Neural cell (in vitro differentiated cells): ENCODE measurements around the gene VASH1. TPM values are rescaled to one million over a fixed set of nuclear protein-coding genes. Genes with fewer than 3 reads are reported as not detected.

ENCODE experiments used
- H2AFZ ChIP-seq: fragments of 200-600, 300-800 bp; sonication (generic), shearing (Covaris generic); 2 replicates; pipeline ENCODE4 v1.6.0; 2014; ENCODE audit warnings: low read depth, mild to moderate bottlenecking, antibody characterized with exemption, low read length, moderate library complexity
- H3F3A ChIP-seq: fragments of 200-600 bp; shearing (Covaris generic); 2 replicates; pipeline ENCODE4 v1.6.1; 2016; ENCODE audit warnings: mild to moderate bottlenecking, moderate library complexity, mixed read lengths, antibody characterized with exemption, low read length; ENCODE audit not compliant: insufficient read depth, poor library complexity, severe bottlenecking
- H3K27ac ChIP-seq: fragments of 200-600, 300-800 bp; sonication (generic), shearing (Covaris generic); 2 replicates; pipeline ENCODE4 v1.5.1; 2014; ENCODE audit warnings: mild to moderate bottlenecking, low read length, moderate library complexity
- H3K27me3 ChIP-seq: fragments of 300-800, 200-600 bp; sonication (generic), shearing (Covaris generic); 2 replicates; pipeline ENCODE4 v1.6.0; 2014; ENCODE audit warnings: mild to moderate bottlenecking, low read depth, low read length, moderate library complexity; ENCODE audit not compliant: insufficient read depth
- H3K36me3 ChIP-seq: fragments of 300-800, 200-600 bp; sonication (generic), shearing (Covaris generic); 2 replicates; pipeline ENCODE4 v1.5.1; 2014; ENCODE audit warnings: mild to moderate bottlenecking, antibody characterized with exemption, low read length, moderate library complexity; ENCODE audit not compliant: insufficient read depth
- H3K4me2 ChIP-seq: fragments of 300-800, 200-600 bp; sonication (generic), shearing (Covaris generic); 2 replicates; pipeline ENCODE4 v1.6.0; 2014; ENCODE audit warnings: mild to moderate bottlenecking, low read length
- H3K4me3 ChIP-seq: fragments of 300-800, 200-600 bp; sonication (generic), shearing (Covaris generic); 2 replicates; pipeline ENCODE4 v1.5.1; 2014; ENCODE audit warnings: mild to moderate bottlenecking, low read length, moderate library complexity
- H3K79me2 ChIP-seq: fragments of 200-600 bp; shearing (Covaris generic); replicated peaks from 2 replicates; pipeline ENCODE4 v1.6.0; 2014; ENCODE audit warnings: mild to moderate bottlenecking, low read length, moderate library complexity; ENCODE audit not compliant: insufficient read depth
- H3K9ac ChIP-seq: fragments of 300-800, 200-600 bp; sonication (generic), shearing (Covaris generic); 2 replicates; pipeline ENCODE4 v1.6.1; 2016; ENCODE audit warnings: mild to moderate bottlenecking, low read length, mixed read lengths
- H3K9me2 ChIP-seq: fragments of 200-600 bp; shearing (Covaris generic); 2 replicates; pipeline ENCODE4 v1.6.1; 2016; ENCODE audit warnings: mild to moderate bottlenecking, low read length, mixed read lengths; ENCODE audit not compliant: insufficient read depth
- H3K9me3 ChIP-seq: fragments of 200-600, 300-800 bp; sonication (generic), shearing (Covaris generic); 2 replicates; pipeline ENCODE4 v1.6.1; 2016; ENCODE audit warnings: mild to moderate bottlenecking, mixed run types, low read length, moderate library complexity, mixed read lengths
- H4K20me1 ChIP-seq: fragments of 200-600 bp; shearing (Covaris generic); 2 replicates; pipeline ENCODE4 v1.6.1; 2016; ENCODE audit warnings: mild to moderate bottlenecking, mixed run types; ENCODE audit not compliant: insufficient read depth
- EZH2 ChIP-seq: fragments of 200-600, 300-800 bp; shearing (Covaris generic), sonication (generic); IDR thresholded peaks from 2 replicates; pipeline ENCODE4 v1.6.1; 2014; ENCODE audit warnings: antibody characterized with exemption, low read length, borderline replicate concordance, mild to moderate bottlenecking; ENCODE audit not compliant: insufficient read depth, poor library complexity, severe bottlenecking
- MXI1 ChIP-seq: fragments of 450-650 bp; conservative IDR thresholded peaks from 2 replicates; pipeline ENCODE4 v1.6.1; 2014; ENCODE audit warnings: antibody characterized with exemption, mild to moderate bottlenecking; ENCODE audit not compliant: poor library complexity, severe bottlenecking
- POLR2AphosphoS5 ChIP-seq: IDR thresholded peaks from 2 replicates; pipeline ENCODE4 v1.6.1; 2012
- RAD21 ChIP-seq: fragments of 450-650 bp; conservative IDR thresholded peaks from 2 replicates; pipeline ENCODE4 v1.6.1; 2014; ENCODE audit warnings: antibody characterized with exemption, mild to moderate bottlenecking, moderate library complexity
- SMC3 ChIP-seq: fragments of 450-650 bp; conservative IDR thresholded peaks from 2 replicates; pipeline ENCODE4 v1.6.1; 2014; ENCODE audit warnings: antibody characterized with exemption, mild to moderate bottlenecking, moderate library complexity; ENCODE audit not compliant: poor library complexity
- TAF1 ChIP-seq: IDR thresholded peaks from 2 replicates; pipeline ENCODE4 v1.6.1; 2012; ENCODE audit warnings: low read depth
- polyA plus RNA-seq: library from polyadenylated mRNA; depleted of rRNA; stranded (reverse); fragments of >200 nt; gene quantifications from 2 replicates; pipeline ENCODE4 v1.2.3, GENCODE V29; 2014
- TF ChIP-seq, protein P1 (sequence below): fragments of 450-650 bp; IDR thresholded peaks from 2 replicates; pipeline ENCODE4 v1.5.1; 2014; ENCODE audit warnings: antibody characterized with exemption, mild to moderate bottlenecking, moderate library complexity; ENCODE audit not compliant: poor library complexity, severe bottlenecking
- TF ChIP-seq, protein P2 (sequence below): IDR thresholded peaks from 2 replicates; pipeline ENCODE4 v1.6.1; 2012; ENCODE audit warnings: borderline replicate concordance

VASH1 gene
- polyA plus RNA-seq, 1 donor from 2014 or later: 26.8 TPM

- TF ChIP-seq, protein P1, sequence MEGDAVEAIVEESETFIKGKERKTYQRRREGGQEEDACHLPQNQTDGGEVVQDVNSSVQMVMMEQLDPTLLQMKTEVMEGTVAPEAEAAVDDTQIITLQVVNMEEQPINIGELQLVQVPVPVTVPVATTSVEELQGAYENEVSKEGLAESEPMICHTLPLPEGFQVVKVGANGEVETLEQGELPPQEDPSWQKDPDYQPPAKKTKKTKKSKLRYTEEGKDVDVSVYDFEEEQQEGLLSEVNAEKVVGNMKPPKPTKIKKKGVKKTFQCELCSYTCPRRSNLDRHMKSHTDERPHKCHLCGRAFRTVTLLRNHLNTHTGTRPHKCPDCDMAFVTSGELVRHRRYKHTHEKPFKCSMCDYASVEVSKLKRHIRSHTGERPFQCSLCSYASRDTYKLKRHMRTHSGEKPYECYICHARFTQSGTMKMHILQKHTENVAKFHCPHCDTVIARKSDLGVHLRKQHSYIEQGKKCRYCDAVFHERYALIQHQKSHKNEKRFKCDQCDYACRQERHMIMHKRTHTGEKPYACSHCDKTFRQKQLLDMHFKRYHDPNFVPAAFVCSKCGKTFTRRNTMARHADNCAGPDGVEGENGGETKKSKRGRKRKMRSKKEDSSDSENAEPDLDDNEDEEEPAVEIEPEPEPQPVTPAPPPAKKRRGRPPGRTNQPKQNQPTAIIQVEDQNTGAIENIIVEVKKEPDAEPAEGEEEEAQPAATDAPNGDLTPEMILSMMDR: no peak
Observed at GRCh38 chr14:76727384-76727783, 33.9 kb upstream of the VASH1 start (continued).

DNA sequence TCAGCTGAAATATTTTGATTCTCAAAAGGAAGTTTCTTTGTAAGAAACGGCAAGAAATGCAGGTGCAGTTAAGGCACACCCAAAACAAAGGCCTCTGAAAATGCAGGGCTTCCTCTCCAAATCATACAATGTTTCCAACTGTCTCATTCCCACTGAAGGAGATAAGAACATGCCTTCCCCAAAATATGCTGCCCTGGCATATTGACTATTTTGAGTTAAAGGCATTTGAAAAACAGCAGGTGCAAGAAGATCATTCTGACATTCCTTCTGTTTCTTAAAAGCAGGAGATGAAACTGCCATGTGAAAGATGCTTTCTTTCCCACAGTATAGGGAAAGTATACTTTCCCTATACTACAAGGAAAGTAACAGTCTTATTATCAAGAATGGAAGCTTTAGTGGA, 33.4 kb upstream of the VASH1 start:
- Histone ChIP-seq H3K4me2 (no peak overlapping the region), H3K4me3 (no peak overlapping the region), H3K27ac (no peak overlapping the region), H2AFZ (no peak overlapping the region), H3F3A (no peaks in the 10 kb centered on the region), H3K9ac (no peak overlapping the region), H3K36me3 (no peaks in the 10 kb centered on the region), H3K9me3 (no peaks in the 10 kb centered on the region), H4K20me1 (no peaks in the 10 kb centered on the region), H3K27me3 (no peaks in the 10 kb centered on the region), H3K79me2 (no peaks in the 10 kb centered on the region), H3K9me2 (no peaks in the 10 kb centered on the region)
- TF ChIP-seq EZH2 (no peak), POLR2AphosphoS5 (no peak), TAF1 (no peak), RAD21 (no peak)
- TF ChIP-seq, protein P1: no peak

GRCh38 chr14:76729258-76729657, 32.0 kb upstream of the VASH1 start:
- Histone ChIP-seq H3K4me2 (no peak overlapping the region), H3K27ac (no peak overlapping the region), H3K27me3 (no peaks in the 10 kb centered on the region), H3K36me3 (no peaks in the 10 kb centered on the region), H3K9ac (no peak overlapping the region), H3K4me3 (no peak overlapping the region), H3K9me2 (no peaks in the 10 kb centered on the region), H3K79me2 (no peaks in the 10 kb centered on the region), H2AFZ (no peak overlapping the region), H3K9me3 (no peaks in the 10 kb centered on the region), H3F3A (no peaks in the 10 kb centered on the region), H4K20me1 (no peaks in the 10 kb centered on the region)
- TF ChIP-seq, protein P1: no peak
- no peak for TF ChIP-seq MXI1
- no peak for TF ChIP-seq SMC3
- no peak for TF ChIP-seq POLR2AphosphoS5
- TF ChIP-seq, protein P2, sequence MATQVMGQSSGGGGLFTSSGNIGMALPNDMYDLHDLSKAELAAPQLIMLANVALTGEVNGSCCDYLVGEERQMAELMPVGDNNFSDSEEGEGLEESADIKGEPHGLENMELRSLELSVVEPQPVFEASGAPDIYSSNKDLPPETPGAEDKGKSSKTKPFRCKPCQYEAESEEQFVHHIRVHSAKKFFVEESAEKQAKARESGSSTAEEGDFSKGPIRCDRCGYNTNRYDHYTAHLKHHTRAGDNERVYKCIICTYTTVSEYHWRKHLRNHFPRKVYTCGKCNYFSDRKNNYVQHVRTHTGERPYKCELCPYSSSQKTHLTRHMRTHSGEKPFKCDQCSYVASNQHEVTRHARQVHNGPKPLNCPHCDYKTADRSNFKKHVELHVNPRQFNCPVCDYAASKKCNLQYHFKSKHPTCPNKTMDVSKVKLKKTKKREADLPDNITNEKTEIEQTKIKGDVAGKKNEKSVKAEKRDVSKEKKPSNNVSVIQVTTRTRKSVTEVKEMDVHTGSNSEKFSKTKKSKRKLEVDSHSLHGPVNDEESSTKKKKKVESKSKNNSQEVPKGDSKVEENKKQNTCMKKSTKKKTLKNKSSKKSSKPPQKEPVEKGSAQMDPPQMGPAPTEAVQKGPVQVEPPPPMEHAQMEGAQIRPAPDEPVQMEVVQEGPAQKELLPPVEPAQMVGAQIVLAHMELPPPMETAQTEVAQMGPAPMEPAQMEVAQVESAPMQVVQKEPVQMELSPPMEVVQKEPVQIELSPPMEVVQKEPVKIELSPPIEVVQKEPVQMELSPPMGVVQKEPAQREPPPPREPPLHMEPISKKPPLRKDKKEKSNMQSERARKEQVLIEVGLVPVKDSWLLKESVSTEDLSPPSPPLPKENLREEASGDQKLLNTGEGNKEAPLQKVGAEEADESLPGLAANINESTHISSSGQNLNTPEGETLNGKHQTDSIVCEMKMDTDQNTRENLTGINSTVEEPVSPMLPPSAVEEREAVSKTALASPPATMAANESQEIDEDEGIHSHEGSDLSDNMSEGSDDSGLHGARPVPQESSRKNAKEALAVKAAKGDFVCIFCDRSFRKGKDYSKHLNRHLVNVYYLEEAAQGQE: no peak
